ENCODE data around the gene FBXL13.
"Not testable (repeated sequence)": the region's sequence is repeated elsewhere in the genome, so short reads cannot be mapped to it uniquely, and the experiment has no call there.

FBXL13 gene

GRCh38 chr7:103106703-103107070, 32.1 kb upstream of the FBXL13 start:
- H3K36me3 ChIP-seq (ENCODE audit: control insufficient read depth, insufficient read depth, low read length): peaks cover 11% of the 10 kb centered on the region
- H3K9me3 ChIP-seq (ENCODE audit: control insufficient read depth, low read length); H3K4me3 ChIP-seq (ENCODE audit: extremely low read depth, insufficient read depth, low read length, poor library complexity, severe bottlenecking); H3K4me1 ChIP-seq (ENCODE audit: control insufficient read depth, insufficient read depth, low read length, poor library complexity, severe bottlenecking): not testable (repeated sequence)
- 62 to 70% methylated on average over 6 of the region's 6 CpGs for WGBS, 2 experiments (ENCODE audit: insufficient coverage in 2 of 2)
- H3K27ac ChIP-seq (ENCODE audit: low read depth, low read length, severe bottlenecking): peak overlapping the region; percentile 57

- Histone ChIP-seq H3K27ac (ENCODE audit: low read depth, low read length, severe bottlenecking) (peak overlapping the region; percentile 57), H3K36me3 (ENCODE audit: control insufficient read depth, insufficient read depth, low read length) (peaks cover 11% of the 10 kb centered on the region), H3K4me3 (ENCODE audit: extremely low read depth, insufficient read depth, low read length, poor library complexity, severe bottlenecking) (no peak overlapping the region), H3K9me3 (ENCODE audit: control insufficient read depth, low read length) (no peaks in the 10 kb centered on the region), H3K4me1 (ENCODE audit: control insufficient read depth, insufficient read depth, low read length, poor library complexity, severe bottlenecking) (peaks cover 8% of the 10 kb centered on the region)
- WGBS, 2 experiments (ENCODE audit: insufficient coverage in 2 of 2): 71 to 75% methylated on average over 7 to 8 of the region's 12 CpGs
Measured at GRCh38 chr7:103106005-103106702, 31.6 kb upstream of the FBXL13 start.

GRCh38 chr7:103101543-103101942, 26.9 kb upstream of the FBXL13 start:
- H3K4me1 ChIP-seq (ENCODE audit: control insufficient read depth, insufficient read depth, low read length, poor library complexity, severe bottlenecking): peaks cover 6% of the 10 kb centered on the region
- H3K36me3 ChIP-seq (ENCODE audit: control insufficient read depth, insufficient read depth, low read length): peaks cover 19% of the 10 kb centered on the region
- WGBS, 2 experiments (ENCODE audit: insufficient coverage in 2 of 2): no CpG with 5 or more reads among the region's 2 CpGs
- H3K9me3 ChIP-seq (ENCODE audit: control insufficient read depth, low read length): no peaks in the 10 kb centered on the region
- no peak overlapping the region for H3K27ac ChIP-seq (ENCODE audit: low read depth, low read length, severe bottlenecking)
- H3K4me3 ChIP-seq (ENCODE audit: extremely low read depth, insufficient read depth, low read length, poor library complexity, severe bottlenecking): no peak overlapping the region

GRCh38 chr7:103100348-103100747, 25.8 kb upstream of the FBXL13 start:
- no CpG with 5 or more reads among the region's 3 CpGs for WGBS, 2 experiments (ENCODE audit: insufficient coverage in 2 of 2)
- H3K36me3 ChIP-seq (ENCODE audit: control insufficient read depth, insufficient read depth, low read length): peaks cover 22% of the 10 kb centered on the region

GRCh38 chr7:103097041-103097440, 22.4 kb upstream of the FBXL13 start:
- no peaks in the 10 kb centered on the region for H3K9me3 ChIP-seq (ENCODE audit: control insufficient read depth, low read length)
- H3K27ac ChIP-seq (ENCODE audit: low read depth, low read length, severe bottlenecking): no peak overlapping the region
- 88 to 100% methylated on average over 1 of the region's 2 CpGs for WGBS, 2 experiments (ENCODE audit: insufficient coverage in 2 of 2)
- H3K36me3 ChIP-seq (ENCODE audit: control insufficient read depth, insufficient read depth, low read length): peaks cover 27% of the 10 kb centered on the region
- no peaks in the 10 kb centered on the region for H3K4me1 ChIP-seq (ENCODE audit: control insufficient read depth, insufficient read depth, low read length, poor library complexity, severe bottlenecking)
- no peak overlapping the region for H3K4me3 ChIP-seq (ENCODE audit: extremely low read depth, insufficient read depth, low read length, poor library complexity, severe bottlenecking)

More at GRCh38 chr7:103100348-103100747, 25.8 kb upstream of the FBXL13 start:
- Histone ChIP-seq H3K9me3 (ENCODE audit: control insufficient read depth, low read length) (no peaks in the 10 kb centered on the region), H3K4me3 (ENCODE audit: extremely low read depth, insufficient read depth, low read length, poor library complexity, severe bottlenecking) (no peak overlapping the region), H3K4me1 (ENCODE audit: control insufficient read depth, insufficient read depth, low read length, poor library complexity, severe bottlenecking) (no peaks in the 10 kb centered on the region), H3K27ac (ENCODE audit: low read depth, low read length, severe bottlenecking) (no peak overlapping the region)

- H3K4me1 ChIP-seq (ENCODE audit: control insufficient read depth, insufficient read depth, low read length, poor library complexity, severe bottlenecking); H3K4me3 ChIP-seq (ENCODE audit: extremely low read depth, insufficient read depth, low read length, poor library complexity, severe bottlenecking); H3K27ac ChIP-seq (ENCODE audit: low read depth, low read length, severe bottlenecking); H3K9me3 ChIP-seq (ENCODE audit: control insufficient read depth, low read length): not testable (repeated sequence)
- H3K36me3 ChIP-seq (ENCODE audit: control insufficient read depth, insufficient read depth, low read length): peaks cover 27% of the 10 kb centered on the region
- no CpG with 5 or more reads among the region's 2 CpGs for WGBS, 2 experiments (ENCODE audit: insufficient coverage in 2 of 2)
Measured at GRCh38 chr7:103095558-103095957, 21.0 kb upstream of the FBXL13 start.

GRCh38 chr7:103094102-103094501, 19.5 kb upstream of the FBXL13 start:
- no peaks in the 10 kb centered on the region for H3K9me3 ChIP-seq (ENCODE audit: control insufficient read depth, low read length)
- WGBS, 2 experiments (ENCODE audit: insufficient coverage in 2 of 2): no CpG with 5 or more reads among the region's 3 CpGs

GRCh38 chr7:103093429-103093828, 18.8 kb upstream of the FBXL13 start:
- H3K27ac ChIP-seq (ENCODE audit: low read depth, low read length, severe bottlenecking): no peak overlapping the region
- H3K4me3 ChIP-seq (ENCODE audit: extremely low read depth, insufficient read depth, low read length, poor library complexity, severe bottlenecking): no peak overlapping the region
- H3K9me3 ChIP-seq (ENCODE audit: control insufficient read depth, low read length): no peaks in the 10 kb centered on the region
- WGBS, 2 experiments (ENCODE audit: insufficient coverage in 2 of 2): 80% methylated on average over 1 of the region's 1 CpG; no CpG with 5 or more reads in 1 of the 2 experiments
- H3K4me1 ChIP-seq (ENCODE audit: control insufficient read depth, insufficient read depth, low read length, poor library complexity, severe bottlenecking): no peaks in the 10 kb centered on the region
- peaks cover 41% of the 10 kb centered on the region for H3K36me3 ChIP-seq (ENCODE audit: control insufficient read depth, insufficient read depth, low read length)

More at GRCh38 chr7:103094102-103094501, 19.5 kb upstream of the FBXL13 start:
- Histone ChIP-seq H3K4me1 (ENCODE audit: control insufficient read depth, insufficient read depth, low read length, poor library complexity, severe bottlenecking) (no peaks in the 10 kb centered on the region), H3K27ac (ENCODE audit: low read depth, low read length, severe bottlenecking) (no peak overlapping the region), H3K4me3 (ENCODE audit: extremely low read depth, insufficient read depth, low read length, poor library complexity, severe bottlenecking) (no peak overlapping the region), H3K36me3 (ENCODE audit: control insufficient read depth, insufficient read depth, low read length) (peaks cover 36% of the 10 kb centered on the region)

- peaks cover 44% of the 10 kb centered on the region for H3K36me3 ChIP-seq (ENCODE audit: control insufficient read depth, insufficient read depth, low read length)
- not testable (repeated sequence) for H3K9me3 ChIP-seq (ENCODE audit: control insufficient read depth, low read length); H3K4me3 ChIP-seq (ENCODE audit: extremely low read depth, insufficient read depth, low read length, poor library complexity, severe bottlenecking); H3K27ac ChIP-seq (ENCODE audit: low read depth, low read length, severe bottlenecking); H3K4me1 ChIP-seq (ENCODE audit: control insufficient read depth, insufficient read depth, low read length, poor library complexity, severe bottlenecking)
- WGBS, 2 experiments (ENCODE audit: insufficient coverage in 2 of 2): 0% methylated on average over 1 of the region's 4 CpGs; no CpG with 5 or more reads in 1 of the 2 experiments
Measured at GRCh38 chr7:103092321-103092720, 17.7 kb upstream of the FBXL13 start.

GRCh38 chr7:103083210-103083609, 8.6 kb upstream of the FBXL13 start:
- Histone ChIP-seq H3K4me3 (ENCODE audit: extremely low read depth, insufficient read depth, low read length, poor library complexity, severe bottlenecking) (no peak overlapping the region), H3K9me3 (ENCODE audit: control insufficient read depth, low read length) (no peaks in the 10 kb centered on the region), H3K4me1 (ENCODE audit: control insufficient read depth, insufficient read depth, low read length, poor library complexity, severe bottlenecking) (no peaks in the 10 kb centered on the region), H3K36me3 (ENCODE audit: control insufficient read depth, insufficient read depth, low read length) (peaks cover 41% of the 10 kb centered on the region), H3K27ac (ENCODE audit: low read depth, low read length, severe bottlenecking) (no peak overlapping the region)
- 100% methylated on average over 1 of the region's 3 CpGs for WGBS, 2 experiments (ENCODE audit: insufficient coverage in 2 of 2)

GRCh38 chr7:103082497-103082896, 7.9 kb upstream of the FBXL13 start:
- Histone ChIP-seq H3K4me1 (ENCODE audit: control insufficient read depth, insufficient read depth, low read length, poor library complexity, severe bottlenecking) (no peaks in the 10 kb centered on the region), H3K9me3 (ENCODE audit: control insufficient read depth, low read length) (no peaks in the 10 kb centered on the region), H3K4me3 (ENCODE audit: extremely low read depth, insufficient read depth, low read length, poor library complexity, severe bottlenecking) (no peak overlapping the region), H3K36me3 (ENCODE audit: control insufficient read depth, insufficient read depth, low read length) (peaks cover 37% of the 10 kb centered on the region), H3K27ac (ENCODE audit: low read depth, low read length, severe bottlenecking) (no peak overlapping the region)
- no CpG with 5 or more reads among the region's 1 CpG for WGBS, 2 experiments (ENCODE audit: insufficient coverage in 2 of 2)

Data from mesodermal cell (in vitro differentiated cells).